ENCODE measurements around the gene PRRT1. TPM values are rescaled to one million over a fixed set of nuclear protein-coding genes. Genes with fewer than 3 reads are reported as not detected.

PRRT1 gene
- total RNA-seq, 1 experiment from 2014 or later: 1.9 TPM

DNA sequence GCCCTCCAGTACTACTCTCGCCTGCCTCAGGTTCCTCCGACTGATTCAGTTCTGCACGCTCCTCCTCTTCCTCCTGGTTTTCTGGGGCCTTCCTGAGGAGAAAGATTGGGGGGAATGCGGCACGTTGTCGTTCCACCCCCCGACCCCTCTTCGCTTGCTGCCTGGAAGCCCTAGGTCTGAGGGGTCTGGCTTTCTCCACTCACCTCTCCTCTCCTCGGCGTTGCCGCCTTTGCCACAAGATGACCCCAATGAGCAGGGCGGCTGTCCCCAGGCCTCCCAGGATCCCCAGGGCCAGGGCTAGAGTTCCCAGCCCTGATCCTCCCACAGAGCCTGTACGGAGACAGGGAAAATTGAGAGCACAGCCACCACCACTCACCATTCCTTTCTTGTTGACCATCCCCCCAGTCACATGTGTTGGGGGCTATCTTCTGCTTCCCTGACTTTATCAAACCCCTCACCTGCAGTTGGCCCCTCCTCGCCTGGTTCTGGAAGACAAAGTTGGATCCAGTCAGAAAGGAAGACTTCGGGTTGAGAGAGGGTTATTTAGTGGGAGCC lies 29.5 kb upstream of the PRRT1 start:
- Histone ChIP-seq H2BK12ac (ENCODE audit: insufficient read length, low read depth, low read length) (no peak overlapping the region), H3K79me1 (ENCODE audit: insufficient read depth, low read depth, low read length, poor library complexity, severe bottlenecking) (no peaks in the 10 kb centered on the region), H3K9me3 (ENCODE audit: control insufficient read depth, low read depth, low read length) (no peaks in the 10 kb centered on the region), H4K5ac (ENCODE audit: insufficient read length, low read depth, low read length) (no peak overlapping the region), H2AFZ (ENCODE audit: low read length) (no peak overlapping the region), H3K4ac (ENCODE audit: low read depth, low read length) (no peak overlapping the region), H4K91ac (ENCODE audit: insufficient read length, low read depth, low read length) (no peak overlapping the region), H3K23ac (ENCODE audit: insufficient read length, low read depth, low read length) (no peak overlapping the region), H3K9ac (ENCODE audit: extremely low read depth, insufficient read length, low read length) (no peak overlapping the region), H3T11ph (ENCODE audit: low read length) (no peak overlapping the region), H3K4me1 (ENCODE audit: insufficient read depth, low read length) (no peaks in the 10 kb centered on the region), H2BK120ac (ENCODE audit: low read depth, low read length, poor library complexity, severe bottlenecking) (no peak overlapping the region), H2BK20ac (ENCODE audit: low read depth, low read length, poor library complexity, severe bottlenecking) (no peak overlapping the region), H2BK15ac (ENCODE audit: low read depth, low read length) (no peak overlapping the region), H2BK5ac (ENCODE audit: insufficient read length, low read length) (no peak overlapping the region), H3K27me3 (ENCODE audit: insufficient read depth, low read length) (no peaks in the 10 kb centered on the region), H4K8ac (replicated peaks; ENCODE audit: insufficient read length, low read depth, low read length) (no peak overlapping the region), H3K23me2 (ENCODE audit: insufficient read length, low read depth, low read length, poor library complexity, severe bottlenecking) (peaks cover 15% of the 10 kb centered on the region), H3K79me2 (ENCODE audit: insufficient read depth, low read length) (peaks cover 4% of the 10 kb centered on the region; the same call in 1 of the 2 replicates), H3K56ac (ENCODE audit: insufficient read length, low read depth, low read length) (no peak overlapping the region), H4K20me1 (ENCODE audit: control insufficient read depth, insufficient read depth, insufficient read length) (no peaks in the 10 kb centered on the region), H3K27ac (ENCODE audit: insufficient read length, low read depth, low read length) (no peak overlapping the region), H3K14ac (ENCODE audit: insufficient read depth, low read length) (no peak overlapping the region), H3K18ac (ENCODE audit: insufficient read length, low read depth, low read length) (no peak overlapping the region), H2AK5ac (ENCODE audit: insufficient read length, low read length) (no peak overlapping the region), H3K4me2 (ENCODE audit: insufficient read depth, insufficient read length, low read length) (no peak overlapping the region)
- no peak for TF ChIP-seq CTCF (conservative IDR thresholded peaks at IDR 0.05)
- no peak for DNase-seq
- Mint-ChIP-seq H3K9me3 (no peaks in the 10 kb centered on the region; a peak in 1 of 5 replicates), H3K27me3 (ENCODE audit: low read depth) (no peaks in the 10 kb centered on the region; the same call in 1 of the 2 replicates), H3K36me3 (ENCODE audit: insufficient read depth in 1 of 3, low read depth in 3 of 3) (peaks cover 22 to 60% (median 49%) of the 10 kb centered on the region in 3 experiments), H3K4me3 (no peak overlapping the region), H3K27ac (no peak overlapping the region), H3K4me1 (peaks cover 24 to 33% of the 10 kb centered on the region in 2 experiments)
- WGBS (ENCODE audit: extremely low coverage, insufficient read length, low lambda C conversion rate): no CpG with 5 or more reads among the region's 15 CpGs

Measured in H9 (cell line).